H9 (cell line): ENCODE results near the gene CCL3. TPM values are rescaled to one million over a fixed set of nuclear protein-coding genes. Genes with fewer than 3 reads are reported as not detected.

ENCODE experiments used
- DNase-seq: peaks from one replicate; pipeline ENCODE4 v3.0.0-alpha.2; 2017
- H2AFZ ChIP-seq: one replicate; pipeline ENCODE4 v1.6.1; 2013; ENCODE audit warnings: mild to moderate bottlenecking, low read length, control low read depth, moderate library complexity
- H2AK5ac ChIP-seq: 2 replicates; pipeline ENCODE4 v1.6.1; 2013; ENCODE audit warnings: low read length, control low read depth, mixed read lengths; ENCODE audit not compliant: insufficient read length
- H2BK120ac ChIP-seq: one replicate; pipeline ENCODE4 v1.6.1; 2013; ENCODE audit warnings: low read depth, mild to moderate bottlenecking, low read length, control low read depth, inconsistent platforms; ENCODE audit not compliant: poor library complexity, severe bottlenecking
- H2BK12ac ChIP-seq: 2 replicates; pipeline ENCODE4 v1.6.1; 2013; ENCODE audit warnings: low read length, control low read depth, mixed read lengths, low read depth; ENCODE audit not compliant: insufficient read length
- H2BK15ac ChIP-seq: 2 replicates; pipeline ENCODE4 v1.6.1; 2013; ENCODE audit warnings: low read depth, low read length, control low read depth
- H2BK20ac ChIP-seq: one replicate; pipeline ENCODE4 v1.6.1; 2013; ENCODE audit warnings: low read depth, mild to moderate bottlenecking, low read length, control low read depth, inconsistent platforms; ENCODE audit not compliant: poor library complexity, severe bottlenecking
- H2BK5ac ChIP-seq: 2 replicates; pipeline ENCODE4 v1.6.1; 2013; ENCODE audit warnings: low read length, control low read depth, mixed read lengths; ENCODE audit not compliant: insufficient read length
- H3K14ac ChIP-seq: 2 replicates; pipeline ENCODE4 v1.6.1; 2013; ENCODE audit warnings: low read length, control low read depth; ENCODE audit not compliant: insufficient read depth
- H3K18ac ChIP-seq: 2 replicates; pipeline ENCODE4 v1.6.1; 2013; ENCODE audit warnings: low read depth, mild to moderate bottlenecking, mixed read lengths, low read length, control low read depth; ENCODE audit not compliant: insufficient read length
- H3K23ac ChIP-seq: 2 replicates; pipeline ENCODE4 v1.6.1; 2013; ENCODE audit warnings: low read length, control low read depth, mixed read lengths, low read depth; ENCODE audit not compliant: insufficient read length
- H3K23me2 ChIP-seq: 2 replicates; pipeline ENCODE4 v1.6.1; 2013; ENCODE audit warnings: low read depth, mild to moderate bottlenecking, mixed read lengths, low read length, control low read depth; ENCODE audit not compliant: insufficient read length, poor library complexity, severe bottlenecking
- H3K27ac ChIP-seq: 2 replicates; pipeline ENCODE4 v1.5.1; 2013; ENCODE audit warnings: low read length, control low read depth, mixed read lengths, low read depth; ENCODE audit not compliant: insufficient read length
- H3K27me3 ChIP-seq: 2 replicates; pipeline ENCODE4 v1.6.1; 2013; ENCODE audit warnings: low read length, control low read depth, inconsistent platforms; ENCODE audit not compliant: insufficient read depth
- H3K4ac ChIP-seq: 2 replicates; pipeline ENCODE4 v1.6.1; 2013; ENCODE audit warnings: low read depth, mild to moderate bottlenecking, control low read depth, inconsistent platforms, low read length, moderate library complexity
- H3K4me1 ChIP-seq: 2 replicates; pipeline ENCODE4 v1.6.1; 2013; ENCODE audit warnings: low read length, control low read depth, inconsistent platforms; ENCODE audit not compliant: insufficient read depth
- H3K4me2 ChIP-seq: 2 replicates; pipeline ENCODE4 v1.6.1; 2013; ENCODE audit warnings: low read length, control low read depth, mixed read lengths; ENCODE audit not compliant: insufficient read length, insufficient read depth
- H3K56ac ChIP-seq: 2 replicates; pipeline ENCODE4 v1.6.1; 2013; ENCODE audit warnings: low read depth, mild to moderate bottlenecking, mixed read lengths, low read length, control low read depth; ENCODE audit not compliant: insufficient read length
- H3K79me1 ChIP-seq: 2 replicates; pipeline ENCODE4 v1.6.1; 2013; ENCODE audit warnings: low read depth, mild to moderate bottlenecking, moderate library complexity, low read length, control low read depth, inconsistent platforms; ENCODE audit not compliant: insufficient read depth, poor library complexity, severe bottlenecking
- H3K79me2 ChIP-seq: 2 replicates; pipeline ENCODE4 v1.6.1; 2013; ENCODE audit warnings: low read length, control low read depth, inconsistent platforms; ENCODE audit not compliant: insufficient read depth
- H3K9ac ChIP-seq: 2 replicates; pipeline ENCODE4 v1.6.1; 2013; ENCODE audit warnings: low read length, control low read depth, mixed read lengths; ENCODE audit not compliant: insufficient read length; ENCODE audit errors: extremely low read depth
- H3K9me3 ChIP-seq: one replicate; pipeline ENCODE4 v1.6.1; 2013; ENCODE audit warnings: low read depth, low read length, inconsistent platforms; ENCODE audit not compliant: control insufficient read depth
- H3T11ph ChIP-seq: one replicate; pipeline ENCODE4 v1.6.1; 2013; ENCODE audit warnings: mild to moderate bottlenecking, low read length, control low read depth, inconsistent platforms
- H4K20me1 ChIP-seq: one replicate; pipeline ENCODE4 v1.6.1; 2013; ENCODE audit not compliant: control insufficient read depth, insufficient read length, insufficient read depth
- H4K5ac ChIP-seq: 2 replicates; pipeline ENCODE4 v1.6.1; 2013; ENCODE audit warnings: low read depth, mild to moderate bottlenecking, mixed read lengths, low read length, control low read depth; ENCODE audit not compliant: insufficient read length
- H4K8ac ChIP-seq: replicated peaks from 2 replicates; pipeline ENCODE4 v1.6.1; 2013; ENCODE audit warnings: low read length, control low read depth, mixed read lengths, low read depth; ENCODE audit not compliant: insufficient read length
- H4K91ac ChIP-seq: 2 replicates; pipeline ENCODE4 v1.6.1; 2013; ENCODE audit warnings: low read depth, mild to moderate bottlenecking, moderate library complexity, mixed read lengths, low read length, control low read depth; ENCODE audit not compliant: insufficient read length
- H3K27ac Mint-ChIP-seq, 3 experiments: 2 replicates in 2 of 3; 3 replicates in 1 of 3; pipeline ENCODE4 v1.8.0; 2020 to 2021; ENCODE audit warnings: mixed read lengths in 3 of 3, mild to moderate bottlenecking in 1 of 3, moderate library complexity in 1 of 3
- H3K27me3 Mint-ChIP-seq: 2 replicates; pipeline ENCODE4 v1.8.0; 2021; ENCODE audit warnings: low read depth, mild to moderate bottlenecking, moderate library complexity, mixed read lengths
- H3K36me3 Mint-ChIP-seq, 3 experiments: 2 replicates in 2 of 3; 3 replicates in 1 of 3; pipeline ENCODE4 v1.8.0; 2020 to 2021; ENCODE audit warnings: low read depth in 3 of 3, mixed read lengths in 3 of 3; ENCODE audit not compliant: insufficient read depth in 1 of 3
- H3K4me1 Mint-ChIP-seq, 2 experiments: 2 replicates each; pipeline ENCODE4 v1.8.0; 2020; ENCODE audit warnings: mixed read lengths in 2 of 2
- H3K4me3 Mint-ChIP-seq, 2 experiments: 2 replicates in 1 of 2; 3 replicates in 1 of 2; pipeline ENCODE4 v1.8.0; 2020 to 2021; ENCODE audit warnings: mild to moderate bottlenecking in 2 of 2, mixed read lengths in 2 of 2, moderate library complexity in 1 of 2
- H3K9me3 Mint-ChIP-seq, 2 experiments: 2 replicates in 1 of 2; 3 replicates in 1 of 2; pipeline ENCODE4 v1.8.0; 2020; ENCODE audit warnings: mild to moderate bottlenecking in 2 of 2, mixed read lengths in 2 of 2, moderate library complexity in 1 of 2
- WGBS: extraction: QIAGEN DNeasy Blood & Tissue Kit; methylation state at CpG from one replicate; pipeline ENCODE4 v1.1.7; 2013; ENCODE audit warnings: missing lambda C conversion rate, low lambda C conversion rate, mixed read lengths; ENCODE audit not compliant: insufficient read length; ENCODE audit errors: extremely low coverage; 5-methylcytosine and 5-hydroxymethylcytosine counted together
- total RNA-seq: library from RNA; stranded (reverse); gene quantifications from 2 replicates; pipeline ENCODE4 v1.2.1, GENCODE V29; 2021
- TF ChIP-seq, protein P1 (sequence below): fragments of 200-600 bp; sonication (generic); conservative IDR thresholded peaks from 3 replicates; pipeline ENCODE4 v1.8.0; 2021; ENCODE audit warnings: antibody characterized with exemption, mild to moderate bottlenecking

Gene CCL3
- total RNA-seq, 1 experiment from 2014 or later, result not detected

- Histone ChIP-seq H2AFZ (no peak overlapping the region), H3K4me1 (no peaks in the 10 kb centered on the region; the same call in 1 of the 2 replicates), H4K8ac (no peak overlapping the region), H2BK12ac (no peak overlapping the region), H2BK120ac (no peak overlapping the region), H4K91ac (no peak overlapping the region), H3K27ac (no peak overlapping the region), H2BK15ac (no peak overlapping the region), H2AK5ac (no peak overlapping the region), H3K4ac (no peak overlapping the region), H3T11ph (no peak overlapping the region), H3K56ac (no peak overlapping the region), H4K20me1 (no peaks in the 10 kb centered on the region), H4K5ac (no peak overlapping the region), H3K27me3 (no peaks in the 10 kb centered on the region), H3K23ac (no peak overlapping the region), H2BK5ac (no peak overlapping the region), H3K23me2 (no peaks in the 10 kb centered on the region), H3K18ac (no peak overlapping the region), H2BK20ac (no peak overlapping the region), H3K14ac (no peak overlapping the region), H3K79me2 (no peaks in the 10 kb centered on the region), H3K79me1 (no peaks in the 10 kb centered on the region), H3K9me3 (no peaks in the 10 kb centered on the region), H3K9ac (no peak overlapping the region), H3K4me2 (no peak overlapping the region)
- H3K4me1 Mint-ChIP-seq, result peaks cover 23% of the 10 kb centered on the region in 2 experiments
- H3K27me3 Mint-ChIP-seq, result peaks cover 8% of the 10 kb centered on the region
- no peaks in the 10 kb centered on the region; a peak in 1 of 5 replicates for H3K9me3 Mint-ChIP-seq
- TF ChIP-seq, protein P1, sequence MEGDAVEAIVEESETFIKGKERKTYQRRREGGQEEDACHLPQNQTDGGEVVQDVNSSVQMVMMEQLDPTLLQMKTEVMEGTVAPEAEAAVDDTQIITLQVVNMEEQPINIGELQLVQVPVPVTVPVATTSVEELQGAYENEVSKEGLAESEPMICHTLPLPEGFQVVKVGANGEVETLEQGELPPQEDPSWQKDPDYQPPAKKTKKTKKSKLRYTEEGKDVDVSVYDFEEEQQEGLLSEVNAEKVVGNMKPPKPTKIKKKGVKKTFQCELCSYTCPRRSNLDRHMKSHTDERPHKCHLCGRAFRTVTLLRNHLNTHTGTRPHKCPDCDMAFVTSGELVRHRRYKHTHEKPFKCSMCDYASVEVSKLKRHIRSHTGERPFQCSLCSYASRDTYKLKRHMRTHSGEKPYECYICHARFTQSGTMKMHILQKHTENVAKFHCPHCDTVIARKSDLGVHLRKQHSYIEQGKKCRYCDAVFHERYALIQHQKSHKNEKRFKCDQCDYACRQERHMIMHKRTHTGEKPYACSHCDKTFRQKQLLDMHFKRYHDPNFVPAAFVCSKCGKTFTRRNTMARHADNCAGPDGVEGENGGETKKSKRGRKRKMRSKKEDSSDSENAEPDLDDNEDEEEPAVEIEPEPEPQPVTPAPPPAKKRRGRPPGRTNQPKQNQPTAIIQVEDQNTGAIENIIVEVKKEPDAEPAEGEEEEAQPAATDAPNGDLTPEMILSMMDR, result no peak
- DNase-seq, result no peak
- no CpG with 5 or more reads among the region's 1 CpG for WGBS
- H3K27ac Mint-ChIP-seq, result no peak overlapping the region
- no peaks in the 10 kb centered on the region for H3K36me3 Mint-ChIP-seq
- no peak overlapping the region for H3K4me3 Mint-ChIP-seq
Measured at GRCh38 chr17:36086791-36087190, 3.2 kb downstream of the CCL3 start.
